Stimulated activated CD4-positive, alpha-beta T cell treated with anti-CD3 and anti-CD28 coated beads, Interleukin-2, amount 100 ng/mL, for 4 hours (primary cell): Measurements from ENCODE around the gene TFIP11.

Source experiments
- DNase-seq: peaks from one replicate; pipeline ENCODE4 v3.0.0-alpha.2; 2020; ENCODE audit warnings: low read depth

TFIP11 gene

GRCh38 chr22:26503758-26504157 lies 8.5 kb downstream of the TFIP11 start:
- DNase-seq, result no peak

- DNase-seq, result peak; percentile 23
These were observed 9.3 kb downstream of the TFIP11 start for GRCh38 chr22:26502688-26503561.

GRCh38 chr22:26501996-26502395 lies 10.3 kb downstream of the TFIP11 start:
- DNase-seq, result no peak

- DNase-seq, result no peak
These were observed 13.0 kb downstream of the TFIP11 start for GRCh38 chr22:26499188-26499703.

- DNase-seq, result no peak
These were observed 15.8 kb downstream of the TFIP11 start for GRCh38 chr22:26496456-26496855.

- DNase-seq, result no peak
These were observed 17.8 kb downstream of the TFIP11 start for GRCh38 chr22:26494506-26494905.

- DNase-seq, result no peak
These were observed 20.1 kb downstream of the TFIP11 start for GRCh38 chr22:26492220-26492619.

GRCh38 chr22:26489447-26490036 lies 22.7 kb downstream of the TFIP11 start:
- DNase-seq, result no peak

GRCh38 chr22:26487996-26488395 lies 24.3 kb downstream of the TFIP11 start:
- no peak for DNase-seq

GRCh38 chr22:26486394-26486793 lies 25.9 kb downstream of the TFIP11 start:
- no peak for DNase-seq

GRCh38 chr22:26485806-26486390 lies 26.4 kb downstream of the TFIP11 start:
- no peak for DNase-seq

GRCh38 chr22:26485013-26485412 lies 27.3 kb downstream of the TFIP11 start:
- no peak for DNase-seq

GRCh38 chr22:26484360-26484706 lies 27.9 kb downstream of the TFIP11 start:
- DNase-seq, result no peak

GRCh38 chr22:26483439-26484359 lies 28.6 kb downstream of the TFIP11 start, which contains the start of the genes HPS4 and SRRD:
TSS of gene HPS4 (minus strand) at chr22:26483783. CDS start at chr22:26481762, 2,021 bp downstream.
TSS of gene SRRD (plus strand) at chr22:26483877. CDS start at chr22:26483891, 14 bp downstream.
- peak; percentile 87 for DNase-seq

- no peak for DNase-seq
These were observed 29.2 kb downstream of the TFIP11 start for GRCh38 chr22:26483043-26483438.

GRCh38 chr22:26482161-26482560 lies 30.1 kb downstream of the TFIP11 start:
- no peak for DNase-seq

- DNase-seq, result no peak
These were observed 30.6 kb downstream of the TFIP11 start for GRCh38 chr22:26481694-26482093.

- no peak for DNase-seq
These were observed 31.1 kb downstream of the TFIP11 start for GRCh38 chr22:26481112-26481693.

- no peak for DNase-seq
These were observed 31.7 kb downstream of the TFIP11 start for GRCh38 chr22:26480611-26480932.

- no peak for DNase-seq
These were observed 32.3 kb downstream of the TFIP11 start for GRCh38 chr22:26479792-26480610.
